GM15510 (cell line): ENCODE results near the gene ITSN1.

Source experiments
- POLR2A ChIP-seq: IDR thresholded peaks from 3 replicates; pipeline ENCODE4 v1.6.1; 2011; ENCODE audit warnings: borderline replicate concordance; ENCODE audit not compliant: insufficient read length; ENCODE audit errors: extremely low read depth

ITSN1 gene

DNA sequence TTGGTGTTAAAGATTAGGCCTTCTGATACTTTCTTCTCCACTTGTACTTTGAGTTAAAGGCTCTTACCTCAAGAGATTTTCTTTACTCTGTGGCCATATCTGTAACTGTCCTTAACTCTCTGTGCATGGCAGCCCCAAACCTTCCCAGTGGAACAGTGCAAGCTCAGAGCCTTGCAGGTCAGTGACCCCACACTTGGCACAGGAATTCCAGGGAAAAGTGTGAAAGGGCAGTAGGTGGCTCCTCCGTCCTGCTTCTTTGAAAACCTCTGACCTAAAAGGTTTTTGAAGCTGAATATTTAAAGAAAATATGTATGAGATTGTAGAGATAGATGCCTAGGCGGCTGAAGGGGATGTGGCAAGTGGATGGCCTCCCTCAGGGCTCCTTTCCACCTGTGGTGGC is 26.3 kb downstream of the ITSN1 start:
- TF ChIP-seq POLR2A, result no peak

GRCh38 chr21:33670076-33670978 is 28.0 kb downstream of the ITSN1 start:
- TF ChIP-seq POLR2A, result no peak

DNA sequence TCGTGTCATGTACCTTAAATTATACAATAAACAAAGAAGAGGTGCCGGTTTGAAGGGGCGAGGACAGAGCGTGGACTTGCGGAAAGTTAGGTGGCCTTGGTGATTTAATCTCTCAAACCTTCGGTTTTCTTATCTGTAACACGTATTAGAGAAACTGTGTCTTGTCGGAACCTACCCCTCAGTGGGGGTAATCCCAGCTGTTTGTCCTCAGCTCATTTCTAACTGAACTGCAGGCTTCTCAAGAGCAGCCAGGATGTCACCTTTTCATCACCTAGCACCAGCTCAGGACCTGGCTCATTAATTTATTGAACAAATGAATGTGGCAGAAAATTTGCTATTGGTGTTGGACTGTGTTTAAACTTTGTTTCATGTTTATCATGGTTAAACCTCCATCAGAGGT is 31.2 kb downstream of the ITSN1 start:
- no peak for TF ChIP-seq POLR2A

GRCh38 chr21:33674226-33674625 is 31.9 kb downstream of the ITSN1 start:
- TF ChIP-seq POLR2A, result no peak

- no peak for TF ChIP-seq POLR2A
Measured at GRCh38 chr21:33677450-33677849, 35.1 kb downstream of the ITSN1 start.

GRCh38 chr21:33680870-33681269 is 38.6 kb downstream of the ITSN1 start:
- no peak for TF ChIP-seq POLR2A

DNA sequence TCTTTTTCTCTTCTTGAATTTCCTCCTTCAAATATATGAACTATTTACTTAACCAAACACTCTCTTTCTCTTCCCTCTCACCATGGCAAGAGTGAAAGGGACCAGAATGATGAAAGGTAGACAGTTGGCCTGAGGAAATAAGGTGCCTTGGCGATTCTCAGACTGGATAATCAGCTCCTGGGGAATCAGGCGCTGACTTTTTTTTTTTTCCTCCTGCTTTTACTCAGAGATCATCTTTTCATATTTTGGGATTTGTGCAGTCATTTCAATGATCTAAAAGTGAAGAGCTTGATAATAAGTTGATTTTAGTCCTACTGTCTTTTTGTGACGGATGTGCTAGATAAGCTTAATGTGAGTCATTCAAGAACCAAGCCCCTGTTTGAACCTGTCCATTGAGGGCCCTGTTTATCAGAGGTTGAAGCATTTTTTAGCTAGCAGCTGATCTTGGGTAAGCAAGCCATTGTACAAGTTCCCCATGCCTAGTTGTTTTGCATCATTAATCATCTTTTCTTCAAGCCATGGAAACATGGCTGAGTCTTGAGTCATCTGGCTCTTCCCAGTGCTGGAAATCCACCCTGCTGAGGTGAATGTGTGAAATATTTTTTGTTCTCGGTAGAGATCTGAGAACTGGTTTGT is 40.8 kb downstream of the ITSN1 start:
- TF ChIP-seq POLR2A, result no peak

GRCh38 chr21:33684068-33684467 is 41.8 kb downstream of the ITSN1 start:
- no peak for TF ChIP-seq POLR2A

- no peak for TF ChIP-seq POLR2A
Measured at GRCh38 chr21:33684923-33685560, 42.7 kb downstream of the ITSN1 start.

DNA sequence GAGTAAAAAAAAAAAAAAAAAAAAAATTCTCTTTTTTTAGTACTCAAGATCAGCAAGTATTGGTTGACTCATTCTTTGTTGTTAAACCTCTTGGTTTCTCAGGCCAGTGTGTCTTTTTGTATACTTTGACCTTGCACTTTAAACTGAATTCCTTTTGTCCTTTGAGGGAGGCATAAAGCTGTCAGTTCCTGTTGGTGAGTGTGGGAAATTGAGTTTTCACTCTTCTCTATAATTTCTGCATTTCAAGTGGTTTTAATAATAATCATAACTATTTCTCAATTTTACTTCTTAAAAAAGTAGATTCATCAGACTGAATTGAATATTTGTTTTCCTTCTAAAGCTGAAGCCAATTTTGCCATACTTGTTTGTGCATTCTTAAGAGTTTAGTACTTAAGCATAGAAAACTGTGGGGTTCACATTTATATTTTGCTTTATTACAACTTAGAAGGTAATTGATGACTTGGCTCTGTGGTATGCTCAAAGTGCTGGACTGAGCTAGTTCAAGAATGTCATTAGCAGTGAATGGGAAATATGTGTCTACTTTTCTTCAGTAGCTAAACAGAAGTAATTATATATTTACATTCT is 43.4 kb downstream of the ITSN1 start:
- TF ChIP-seq POLR2A, result no peak

- TF ChIP-seq POLR2A, result no peak
Measured at GRCh38 chr21:33686386-33686785, 44.1 kb downstream of the ITSN1 start.

DNA sequence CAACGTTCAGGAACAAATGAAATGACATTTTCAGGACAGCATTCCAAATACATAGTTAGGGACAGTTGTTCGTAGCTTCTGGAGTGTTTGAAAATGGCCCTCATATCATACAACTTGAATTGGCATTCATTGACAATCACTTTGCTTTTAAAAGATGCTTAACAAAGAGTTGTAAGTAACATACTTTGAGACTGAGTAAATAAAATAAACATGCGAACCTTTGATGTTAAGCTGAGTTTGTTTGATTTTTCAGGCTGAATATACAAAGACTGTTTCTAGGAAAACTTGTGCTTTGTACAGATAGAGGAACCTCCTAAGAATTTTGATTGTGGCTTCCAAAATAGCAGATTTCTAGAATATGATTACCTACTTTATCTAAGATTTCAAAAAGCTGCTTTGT is 45.3 kb downstream of the ITSN1 start:
- TF ChIP-seq POLR2A, result no peak

- TF ChIP-seq POLR2A, result no peak
Measured at GRCh38 chr21:33688353-33688752, 46.1 kb downstream of the ITSN1 start.

DNA sequence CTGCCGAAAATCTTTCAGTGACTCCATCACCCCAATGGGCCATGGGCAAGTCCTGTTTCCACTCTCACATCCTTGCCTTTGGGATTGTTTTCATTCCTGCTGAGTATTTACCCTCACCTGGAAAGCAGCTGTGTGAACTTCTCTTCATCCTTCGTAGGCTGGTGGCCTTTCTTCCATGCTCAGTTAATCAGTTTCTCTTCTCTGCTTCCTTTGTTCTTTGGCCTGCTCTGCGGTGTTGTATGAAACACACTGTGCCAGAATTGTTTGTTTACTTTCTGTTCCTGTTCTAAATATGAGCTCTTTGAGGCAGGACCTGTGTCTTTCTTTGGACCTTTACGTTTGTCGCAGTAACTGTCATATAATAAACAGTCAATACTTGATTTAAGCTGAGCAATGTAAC is 48.6 kb downstream of the ITSN1 start:
- no peak for TF ChIP-seq POLR2A

DNA sequence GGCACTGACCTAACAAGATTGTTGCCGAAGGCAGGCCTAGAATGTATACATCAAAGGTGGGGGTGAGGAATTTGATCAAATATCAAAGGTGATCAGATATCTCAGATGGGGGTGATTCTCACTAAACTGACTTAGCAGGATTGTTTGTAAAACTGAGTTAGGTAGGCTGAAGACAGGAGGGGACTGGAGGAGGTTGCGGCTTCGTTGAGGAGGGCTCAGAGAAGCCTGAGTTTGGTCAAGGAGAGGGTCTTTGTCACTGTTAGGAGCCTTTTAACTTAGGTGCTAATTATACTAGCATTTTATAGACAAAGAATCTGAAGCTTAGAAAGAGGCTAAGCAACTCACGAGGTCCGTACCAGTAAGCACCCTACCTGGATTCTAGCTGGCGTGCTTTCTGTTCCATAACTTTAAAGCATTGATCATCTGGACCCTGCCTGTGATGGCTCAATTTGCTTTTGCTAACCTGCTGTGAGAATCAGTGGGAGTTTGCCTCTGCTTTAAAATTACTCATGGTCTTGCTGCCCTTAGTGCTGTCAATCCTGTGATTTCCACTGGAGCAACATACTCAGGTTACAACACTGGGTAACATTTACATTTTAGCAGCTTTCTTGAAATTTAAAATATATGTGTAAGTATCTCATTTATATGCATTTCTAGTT is 49.8 kb downstream of the ITSN1 start:
- TF ChIP-seq POLR2A, result no peak
